H1 (cell line): Measurements from ENCODE around the gene MYH6. TPM values are rescaled to one million over a fixed set of nuclear protein-coding genes. Genes with fewer than 3 reads are reported as not detected.

Experiments
- CTCF ChIA-PET: fragments of 300-600 bp; sonication (Branson Sonifier 250); formaldehyde crosslinking; loops from one replicate; lab custom pipeline; 2021; ENCODE audit not compliant: partially characterized antibody; lab: Charles Lee
- POLR2A ChIA-PET: fragments of 300-600 bp; sonication (Branson Sonifier 250); formaldehyde crosslinking; loops from one replicate; lab custom pipeline; 2021; ENCODE audit warnings: inconsistent platforms; ENCODE audit not compliant: partially characterized antibody; lab: Charles Lee
- DNase-seq, 2 experiments: peaks; one replicate each; pipeline versions ENCODE4 v3.0.0 to v3.0.0-alpha.2; 2010 to 2022; ENCODE audit warnings: low spot score in 2 of 2, low read depth in 1 of 2, mixed read lengths in 1 of 2
- FAIRE-seq: peaks from 2 replicates; lab custom pipeline; 2011; peaks lifted over from hg19 to GRCh38; lab: Jason Lieb, UNC
- H2AFZ ChIP-seq: 2 replicates; pipeline ENCODE4 v1.8.1; 2012; ENCODE audit warnings: low read length, inconsistent platforms
- H2AK5ac ChIP-seq: 2 replicates; pipeline ENCODE4 v1.6.1; 2013; ENCODE audit warnings: low read depth, low read length
- H2BK120ac ChIP-seq: replicated peaks from 2 replicates; pipeline ENCODE3; 2013; ENCODE audit warnings: low read depth, low read length, inconsistent platforms
- H2BK12ac ChIP-seq: 2 replicates; pipeline ENCODE4 v1.6.1; 2013; ENCODE audit warnings: low read depth, low read length
- H2BK15ac ChIP-seq: 2 replicates; pipeline ENCODE4 v1.6.1; 2013; ENCODE audit warnings: low read length
- H2BK20ac ChIP-seq: 2 replicates; pipeline ENCODE4 v1.6.1; 2013; ENCODE audit warnings: low read length
- H2BK5ac ChIP-seq: 2 replicates; pipeline ENCODE4 v1.6.1; 2013; ENCODE audit warnings: low read depth, low read length
- H3K14ac ChIP-seq: 2 replicates; pipeline ENCODE4 v1.6.1; 2013; ENCODE audit warnings: inconsistent platforms; ENCODE audit not compliant: insufficient read length
- H3K18ac ChIP-seq: 2 replicates; pipeline ENCODE4 v1.6.1; 2013; ENCODE audit warnings: low read length; ENCODE audit errors: extremely low read depth
- H3K23ac ChIP-seq: 2 replicates; pipeline ENCODE4 v1.6.1; 2013; ENCODE audit warnings: inconsistent platforms; ENCODE audit not compliant: insufficient read length
- H3K23me2 ChIP-seq: 2 replicates; pipeline ENCODE4 v1.6.1; 2013; ENCODE audit warnings: low read depth, low read length
- H3K27ac ChIP-seq: 2 replicates; pipeline ENCODE4 v1.6.1; 2011; ENCODE audit warnings: low read depth, low read length, inconsistent platforms
- H3K27me3 ChIP-seq, 4 experiments: replicated peaks in 1 of 4; 1 replicate in 1 of 4; 2 replicates in 3 of 4; pipeline versions ENCODE4 v1.6.1 to v1.8.1; 2011 to 2013; ENCODE audit warnings: low read length in 3 of 4, mild to moderate bottlenecking in 3 of 4, inconsistent platforms in 2 of 4, mixed read lengths in 2 of 4, moderate library complexity in 1 of 4; ENCODE audit not compliant: control insufficient read depth in 3 of 4, insufficient read depth in 3 of 4; ENCODE audit errors: extremely low read depth in 1 of 4
- H3K36me3 ChIP-seq, 4 experiments: 2 replicates each; pipeline versions ENCODE4 v1.6.1 to v1.8.1; 2011 to 2013; ENCODE audit warnings: mild to moderate bottlenecking in 4 of 4, low read length in 3 of 4, moderate library complexity in 2 of 4, control low read depth in 1 of 4, inconsistent platforms in 1 of 4; ENCODE audit not compliant: insufficient read depth in 4 of 4, control insufficient read depth in 2 of 4
- H3K4ac ChIP-seq: replicated peaks from 2 replicates; pipeline ENCODE3; 2013; ENCODE audit warnings: low read length, low read depth, mixed read lengths, inconsistent platforms; ENCODE audit not compliant: insufficient read length
- H3K4me1 ChIP-seq, 4 experiments: replicated peaks in 1 of 4; 1 replicate in 1 of 4; 2 replicates in 3 of 4; pipeline versions ENCODE4 v1.6.1 to v1.8.1; 2011 to 2013; ENCODE audit warnings: low read length in 3 of 4, inconsistent platforms in 2 of 4, mixed read lengths in 1 of 4; ENCODE audit not compliant: insufficient read depth in 4 of 4, control insufficient read depth in 3 of 4
- H3K4me2 ChIP-seq, 2 experiments: 2 replicates each; pipeline versions ENCODE4 v1.6.1 to v1.8.1; 2011 to 2013; ENCODE audit warnings: low read depth in 2 of 2, low read length in 2 of 2, control low read depth in 1 of 2, inconsistent platforms in 1 of 2, mild to moderate bottlenecking in 1 of 2; ENCODE audit not compliant: insufficient read depth in 1 of 2
- H3K4me3 ChIP-seq, 4 experiments: fragments of 200-600, 300-600 bp in 1 of 4; sonication (generic), shearing (Covaris generic), sonication (Bioruptor Twin) in 1 of 4; 2 replicates each; pipeline versions ENCODE4 v1.5.1 to v1.8.1; 2011 to 2016; ENCODE audit warnings: low read length in 4 of 4, low read depth in 3 of 4, control low read depth in 2 of 4, inconsistent platforms in 2 of 4, mild to moderate bottlenecking in 2 of 4, mixed read lengths in 1 of 4, moderate library complexity in 1 of 4; ENCODE audit not compliant: insufficient read depth in 2 of 4; ENCODE audit errors: extremely low read depth in 1 of 4
- H3K56ac ChIP-seq: replicated peaks from 2 replicates; pipeline ENCODE3; 2013; ENCODE audit warnings: low read depth, mild to moderate bottlenecking, mixed read lengths, low read length, inconsistent platforms; ENCODE audit not compliant: insufficient read length
- H3K79me1 ChIP-seq: 2 replicates; pipeline ENCODE4 v1.6.1; 2013; ENCODE audit warnings: low read depth, low read length, control low read depth
- H3K79me2 ChIP-seq, 2 experiments: 2 replicates each; pipeline versions ENCODE4 v1.6.1 to v1.8.1; 2012 to 2013; ENCODE audit warnings: low read length in 2 of 2, mild to moderate bottlenecking in 2 of 2, inconsistent platforms in 1 of 2; ENCODE audit not compliant: insufficient read depth in 2 of 2, control insufficient read depth in 1 of 2
- H3K9ac ChIP-seq, 4 experiments: replicated peaks in 1 of 4; 1 replicate in 1 of 4; 2 replicates in 3 of 4; pipeline versions ENCODE4 v1.6.1 to v1.8.1; 2011 to 2013; ENCODE audit warnings: low read depth in 3 of 4, low read length in 3 of 4, control low read depth in 2 of 4, mild to moderate bottlenecking in 2 of 4, moderate library complexity in 2 of 4, inconsistent platforms in 1 of 4; ENCODE audit errors: extremely low read depth in 1 of 4
- H3K9me3 ChIP-seq, 2 experiments: 2 replicates each; pipeline versions ENCODE4 v1.6.1 to v1.8.1; 2012 to 2013; ENCODE audit warnings: mild to moderate bottlenecking in 2 of 2, moderate library complexity in 2 of 2, control low read depth in 1 of 2, inconsistent platforms in 1 of 2, low read depth in 1 of 2, low read length in 1 of 2, mixed read lengths in 1 of 2; ENCODE audit not compliant: insufficient read depth in 2 of 2
- H4K20me1 ChIP-seq, 2 experiments: replicated peaks in 1 of 2; 2 replicates each; pipeline versions ENCODE3 to v1.8.1; 2011 to 2013; ENCODE audit warnings: inconsistent platforms in 2 of 2, low read length in 2 of 2, mild to moderate bottlenecking in 1 of 2; ENCODE audit not compliant: insufficient read depth in 2 of 2, control insufficient read depth in 1 of 2
- H4K5ac ChIP-seq: 2 replicates; pipeline ENCODE4 v1.6.1; 2013; ENCODE audit warnings: low read length, low read depth, mixed read lengths, inconsistent platforms; ENCODE audit not compliant: insufficient read length
- H4K8ac ChIP-seq: 2 replicates; pipeline ENCODE4 v1.8.0; 2013; ENCODE audit warnings: mild to moderate bottlenecking, moderate library complexity, low read length, inconsistent platforms; ENCODE audit not compliant: insufficient read depth; ENCODE audit errors: extremely low read depth
- H4K91ac ChIP-seq: replicated peaks from 2 replicates; pipeline ENCODE3; 2013; ENCODE audit warnings: low read length, mixed read lengths, inconsistent platforms; ENCODE audit not compliant: insufficient read length
- NANOG ChIP-seq: IDR thresholded peaks from 2 replicates; pipeline ENCODE4 v1.6.1; 2011; ENCODE audit warnings: low read length, low read depth, mild to moderate bottlenecking, inconsistent platforms; ENCODE audit not compliant: insufficient read depth, poor library complexity, severe bottlenecking
- RAD21 ChIP-seq, 2 experiments: IDR thresholded peaks in 1 of 2; conservative IDR thresholded peaks in 1 of 2; 2 replicates each; pipeline ENCODE4 v1.6.1; 2011; ENCODE audit warnings: low read depth in 2 of 2, low read length in 2 of 2, improper control_type of control experiment in 1 of 2, inconsistent platforms in 1 of 2, mild to moderate bottlenecking in 1 of 2, moderate library complexity in 1 of 2
- WGBS, 2 experiments: shearing (Covaris generic) in 1 of 2; methylation state at CpG; one replicate each; pipeline versions ENCODE4 v1.1.6 to v1.1.7; 2013 to 2015; ENCODE audit warnings: low lambda C conversion rate in 2 of 2, mixed read lengths in 2 of 2, inconsistent platforms in 1 of 2, low coverage in 1 of 2, missing lambda C conversion rate in 1 of 2; ENCODE audit not compliant: insufficient replicate concordance in 2 of 2, insufficient coverage in 1 of 2, insufficient read length in 1 of 2; ENCODE audit errors: extremely low coverage in 1 of 2, missing lambda C conversion rate in 1 of 2; 5-methylcytosine and 5-hydroxymethylcytosine counted together
- polyA plus RNA-seq, 7 experiments: library from polyadenylated mRNA; depleted of rRNA in 3 of 7; stranded (reverse) in 5 of 7; unstranded in 2 of 7; fragments of >200 nt in 5 of 7; fragments of 200-250 nt in 2 of 7; gene quantifications; 1 replicate in 5 of 7; 2 replicates in 1 of 7; 4 replicates in 1 of 7; pipeline versions ENCODE4 v1.2.1 to v1.2.3, GENCODE V29; 2011 to 2013; ENCODE audit warnings: missing spikeins in 2 of 7, mixed read lengths in 2 of 7
- total RNA-seq: library from RNA; stranded (reverse); fragmentation: NEBNext Ultra II Directional; extraction: Animal tissue kit (Norgen Biotek cat#: 25700); gene quantifications from 2 replicates; pipeline ENCODE4 v1.2.1, GENCODE V29; 2021
- TF ChIP-seq, protein P1 (sequence below), 3 experiments: IDR thresholded peaks; 1 replicate in 2 of 3; 2 replicates in 1 of 3; pipeline versions ENCODE4 v1.5.1 to v1.6.1; 2011; ENCODE audit warnings: low read length in 3 of 3, mild to moderate bottlenecking in 3 of 3, inconsistent platforms in 2 of 3, low read depth in 1 of 3, moderate library complexity in 1 of 3; ENCODE audit not compliant: insufficient read depth in 1 of 3; ENCODE audit errors: control extremely low read depth in 1 of 3

MYH6 gene
- total and polyA plus RNA-seq, 2 of the 8 experiments (the other 6 are each of a cell fraction or from before 2014, with no cell fraction given): 0.03 TPM; not detected in 1

- no peak overlapping the region for H2AFZ ChIP-seq
- no peak overlapping the region for H3K56ac ChIP-seq
- H3K27me3 ChIP-seq: no peaks in the 10 kb centered on the region; a peak in 1 of 7 replicates
- no peaks in the 10 kb centered on the region for H3K79me2 ChIP-seq
- TF ChIP-seq RAD21 (IDR thresholded peaks at IDR 0.05 in 1 of 2, conservative IDR thresholded peaks at IDR 0.05 in 1 of 2; ENCODE audit: low read depth in 2 of 2, low read length in 2 of 2): peak; percentile 46 to 66
- TF ChIP-seq NANOG: no peak
- TF ChIP-seq, protein P1, sequence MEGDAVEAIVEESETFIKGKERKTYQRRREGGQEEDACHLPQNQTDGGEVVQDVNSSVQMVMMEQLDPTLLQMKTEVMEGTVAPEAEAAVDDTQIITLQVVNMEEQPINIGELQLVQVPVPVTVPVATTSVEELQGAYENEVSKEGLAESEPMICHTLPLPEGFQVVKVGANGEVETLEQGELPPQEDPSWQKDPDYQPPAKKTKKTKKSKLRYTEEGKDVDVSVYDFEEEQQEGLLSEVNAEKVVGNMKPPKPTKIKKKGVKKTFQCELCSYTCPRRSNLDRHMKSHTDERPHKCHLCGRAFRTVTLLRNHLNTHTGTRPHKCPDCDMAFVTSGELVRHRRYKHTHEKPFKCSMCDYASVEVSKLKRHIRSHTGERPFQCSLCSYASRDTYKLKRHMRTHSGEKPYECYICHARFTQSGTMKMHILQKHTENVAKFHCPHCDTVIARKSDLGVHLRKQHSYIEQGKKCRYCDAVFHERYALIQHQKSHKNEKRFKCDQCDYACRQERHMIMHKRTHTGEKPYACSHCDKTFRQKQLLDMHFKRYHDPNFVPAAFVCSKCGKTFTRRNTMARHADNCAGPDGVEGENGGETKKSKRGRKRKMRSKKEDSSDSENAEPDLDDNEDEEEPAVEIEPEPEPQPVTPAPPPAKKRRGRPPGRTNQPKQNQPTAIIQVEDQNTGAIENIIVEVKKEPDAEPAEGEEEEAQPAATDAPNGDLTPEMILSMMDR (IDR thresholded peaks at IDR 0.05; ENCODE audit: control extremely low read depth in 1 of 3, insufficient read depth in 1 of 3, low read depth in 1 of 3, low read length in 3 of 3): peak; percentile 42 to 50 (median 49)
- H3K79me1 ChIP-seq: peaks cover 3% of the 10 kb centered on the region; the same call in 1 of the 2 replicates
- H3K23ac ChIP-seq: no peak overlapping the region
- 0 out of 2 replicates have a peak overlapping the region, but pooled peaks have one; percentile 88 for H2BK15ac ChIP-seq
- H2BK12ac ChIP-seq: no peak overlapping the region
- no peak overlapping the region for H2BK5ac ChIP-seq
- H3K27ac ChIP-seq: no peak overlapping the region
- no peak overlapping the region for H4K91ac ChIP-seq
- POLR2A ChIA-PET: interaction anchor here (1.4 kb wide), 1 partner anchor 9 kb away, joined by 3 read pairs; no protein-coding TSS in a partner anchor
- H4K20me1 ChIP-seq: no peaks in the 10 kb centered on the region
- H2BK20ac ChIP-seq: no peak overlapping the region
- H3K23me2 ChIP-seq: no peaks in the 10 kb centered on the region
- no peaks in the 10 kb centered on the region for H3K36me3 ChIP-seq
- CTCF ChIA-PET: interaction anchor here (0.6 to 1.5 kb wide), 12 partner anchors 9 to 124 kb away, joined by 3 to 8 read pairs (median 4); no protein-coding TSS in a partner anchor
- no peak overlapping the region for H3K4me2 ChIP-seq
- no peak overlapping the region for H3K4ac ChIP-seq
- H3K4me1 ChIP-seq: peaks cover 0 to 8% (median 2%) of the 10 kb centered on the region in 4 experiments; a peak in 2 of 7 replicates
- no peak overlapping the region for H3K14ac ChIP-seq
- H2BK120ac ChIP-seq: no peak overlapping the region
- H3K18ac ChIP-seq: no peak overlapping the region
- H4K5ac ChIP-seq: no peak overlapping the region
- H3K9ac ChIP-seq: no peak overlapping the region
- FAIRE-seq (no peak), DNase-seq (no peak)
- no peak overlapping the region for H3K4me3 ChIP-seq
- no peaks in the 10 kb centered on the region; a peak in 1 of 4 replicates for H3K9me3 ChIP-seq
- H2AK5ac ChIP-seq: no peak overlapping the region
- no peak overlapping the region for H4K8ac ChIP-seq
- 77% methylated on average over 10 of the region's 10 CpGs; no CpG with 5 or more reads in 1 of the 2 experiments for WGBS, 2 experiments
Measured at GRCh38 chr14:23433457-23433856, 25.4 kb upstream of the MYH6 start.
